H1 (cell line): ENCODE measurements around the gene RAET1E. TPM values are rescaled to one million over a fixed set of nuclear protein-coding genes. Genes with fewer than 3 reads are reported as not detected.

ENCODE experiments used
- ATF3 ChIP-seq: IDR thresholded peaks from 2 replicates; pipeline ENCODE4 v1.6.1; 2011; ENCODE audit warnings: low read depth, mild to moderate bottlenecking, low read length; ENCODE audit not compliant: insufficient read depth
- CREB1 ChIP-seq: IDR thresholded peaks from 2 replicates; pipeline ENCODE4 v1.6.1; 2012; ENCODE audit warnings: inconsistent platforms
- EZH2 ChIP-seq: fragments of 200-600 bp; sonication (generic); IDR thresholded peaks from 2 replicates; pipeline ENCODE4 v1.7.1; 2012; ENCODE audit warnings: low read depth, mild to moderate bottlenecking, moderate library complexity, low read length, inconsistent platforms; ENCODE audit not compliant: severe bottlenecking
- JUN ChIP-seq: IDR thresholded peaks from 2 replicates; pipeline ENCODE4 v1.6.1; 2011; ENCODE audit warnings: low read depth, mild to moderate bottlenecking, improper control_type of control experiment, low read length
- KDM5A ChIP-seq: fragments of 200-600 bp; IDR thresholded peaks from 2 replicates; pipeline ENCODE4 v1.7.1; 2012; ENCODE audit warnings: mild to moderate bottlenecking, low read length, inconsistent platforms, mixed read lengths
- NANOG ChIP-seq: IDR thresholded peaks from 2 replicates; pipeline ENCODE4 v1.6.1; 2011; ENCODE audit warnings: low read length, low read depth, mild to moderate bottlenecking, inconsistent platforms; ENCODE audit not compliant: insufficient read depth, poor library complexity, severe bottlenecking
- PHF8 ChIP-seq: fragments of 200-600 bp; sonication (generic); conservative IDR thresholded peaks from 2 replicates; pipeline ENCODE4 v1.7.1; 2012; ENCODE audit warnings: low read depth, mild to moderate bottlenecking, inconsistent platforms, low read length, moderate library complexity
- SP4 ChIP-seq: IDR thresholded peaks from 2 replicates; pipeline ENCODE4 v1.6.1; 2012; ENCODE audit warnings: low read length, inconsistent platforms
- polyA plus RNA-seq, 7 experiments: library from polyadenylated mRNA; depleted of rRNA in 3 of 7; stranded (reverse) in 5 of 7; unstranded in 2 of 7; fragments of >200 nt in 5 of 7; fragments of 200-250 nt in 2 of 7; gene quantifications; 1 replicate in 5 of 7; 2 replicates in 1 of 7; 4 replicates in 1 of 7; pipeline versions ENCODE4 v1.2.1 to v1.2.3, GENCODE V29; 2011 to 2013; ENCODE audit warnings: missing spikeins in 2 of 7, mixed read lengths in 2 of 7
- total RNA-seq: library from RNA; stranded (reverse); fragmentation: NEBNext Ultra II Directional; extraction: Animal tissue kit (Norgen Biotek cat#: 25700); gene quantifications from 2 replicates; pipeline ENCODE4 v1.2.1, GENCODE V29; 2021

The RAET1E gene
- total and polyA plus RNA-seq, 2 of the 8 experiments (the other 6 are each of a cell fraction or from before 2014, with no cell fraction given): not detected

- TF ChIP-seq KDM5A: no peak
- no peak for TF ChIP-seq SP4
- no peak for TF ChIP-seq JUN
- TF ChIP-seq EZH2: no peak
- no peak for TF ChIP-seq CREB1
- TF ChIP-seq PHF8: no peak
- no peak for TF ChIP-seq ATF3
- no peak for TF ChIP-seq NANOG
Measured at GRCh38 chr6:149876241-149876933, 21.5 kb downstream of the RAET1E start (continued).
